ENCODE results near the gene DNAJC6.
"Not testable (repeated sequence)": the region's sequence is repeated elsewhere in the genome, so short reads cannot be mapped to it uniquely, and the experiment has no call there.

DNAJC6 gene

GRCh38 chr1:65425006-65425405 is 115.7 kb downstream of the DNAJC6 start:
- DNase-seq (ENCODE audit: low read depth in 2 of 3, low spot score in 2 of 3), result no peak

- DNase-seq (ENCODE audit: low read depth in 2 of 3, low spot score in 2 of 3), result no peak
Observed at GRCh38 chr1:65425697-65426096, 116.4 kb downstream of the DNAJC6 start.

GRCh38 chr1:65429078-65429477 is 119.7 kb downstream of the DNAJC6 start:
- no peak for DNase-seq (ENCODE audit: low read depth in 2 of 3, low spot score in 2 of 3)

- DNase-seq (ENCODE audit: low read depth in 2 of 3, low spot score in 2 of 3), result no peak
Observed at GRCh38 chr1:65429806-65430205, 120.5 kb downstream of the DNAJC6 start.

GRCh38 chr1:65431111-65431705 is 121.9 kb downstream of the DNAJC6 start:
- no peak for DNase-seq (ENCODE audit: low read depth in 2 of 3, low spot score in 2 of 3)

GRCh38 chr1:65432918-65433317 is 123.6 kb downstream of the DNAJC6 start:
- no peak for DNase-seq (ENCODE audit: low read depth in 2 of 3, low spot score in 2 of 3)

GRCh38 chr1:65434255-65434654 is 124.9 kb downstream of the DNAJC6 start:
- no peak for DNase-seq (ENCODE audit: low read depth in 2 of 3, low spot score in 2 of 3)

GRCh38 chr1:65434760-65435159 is 125.4 kb downstream of the DNAJC6 start:
- no peak for DNase-seq (ENCODE audit: low read depth in 2 of 3, low spot score in 2 of 3)

GRCh38 chr1:65435987-65436386 is 126.6 kb downstream of the DNAJC6 start:
- DNase-seq (ENCODE audit: low read depth in 2 of 3, low spot score in 2 of 3), result no peak

GRCh38 chr1:65437616-65438015 is 128.3 kb downstream of the DNAJC6 start:
- DNase-seq (ENCODE audit: low read depth in 2 of 3, low spot score in 2 of 3), result no peak

- no peak for DNase-seq (ENCODE audit: low read depth in 2 of 3, low spot score in 2 of 3)
Observed at GRCh38 chr1:65440322-65440900, 131.1 kb downstream of the DNAJC6 start.

- no peak for DNase-seq (ENCODE audit: low read depth in 2 of 3, low spot score in 2 of 3)
Observed at GRCh38 chr1:65440915-65441314, 131.6 kb downstream of the DNAJC6 start.

- DNase-seq (ENCODE audit: low read depth in 2 of 3, low spot score in 2 of 3), result no peak
Observed at GRCh38 chr1:65441464-65441863, 132.1 kb downstream of the DNAJC6 start.

GRCh38 chr1:65442442-65442841 is 133.1 kb downstream of the DNAJC6 start:
- no peak for DNase-seq (ENCODE audit: low read depth in 2 of 3, low spot score in 2 of 3)

- no peak for DNase-seq (ENCODE audit: low read depth in 2 of 3, low spot score in 2 of 3)
Observed at GRCh38 chr1:65443647-65444046, 134.3 kb downstream of the DNAJC6 start.

- DNase-seq (ENCODE audit: low read depth in 2 of 3, low spot score in 2 of 3), result no peak
Observed at GRCh38 chr1:65444128-65444640, 134.8 kb downstream of the DNAJC6 start.

- DNase-seq (ENCODE audit: low read depth in 2 of 3, low spot score in 2 of 3), result no peak
Observed at GRCh38 chr1:65445837-65446236, 136.5 kb downstream of the DNAJC6 start.

GRCh38 chr1:65449214-65449823 is 140.0 kb downstream of the DNAJC6 start:
- DNase-seq (ENCODE audit: low read depth in 2 of 3, low spot score in 2 of 3), result no peak

- not testable (repeated sequence) for DNase-seq (ENCODE audit: low read depth in 2 of 3, low spot score in 2 of 3)
Observed at GRCh38 chr1:65455678-65456077, 146.3 kb downstream of the DNAJC6 start.

- no peak for DNase-seq (ENCODE audit: low read depth in 2 of 3, low spot score in 2 of 3)
Observed at GRCh38 chr1:65456481-65456880, 147.1 kb downstream of the DNAJC6 start.

- DNase-seq (ENCODE audit: low read depth in 2 of 3, low spot score in 2 of 3), result no peak
Observed at GRCh38 chr1:65457868-65458267, 148.5 kb downstream of the DNAJC6 start.

- no peak for DNase-seq (ENCODE audit: low read depth in 2 of 3, low spot score in 2 of 3)
Observed at GRCh38 chr1:65458730-65459396, 149.5 kb downstream of the DNAJC6 start.
